H54 (cell line): Measurements from ENCODE around the gene MAPK8IP2.
A peak's percentile ranks its signal among the peaks of the same experiment; 100 is the strongest.

Experiments
- DNase-seq: peaks from one replicate; pipeline ENCODE4 v3.0.0; 2011; ENCODE audit warnings: low spot score, mixed read lengths; ENCODE audit not compliant: insufficient read length
- FAIRE-seq: peaks from 3 replicates; lab custom pipeline; 2011; peaks lifted over from hg19 to GRCh38; lab: Jason Lieb, UNC
- POLR2A ChIP-seq: IDR thresholded peaks from 2 replicates; pipeline ENCODE4 v1.6.1; 2011; ENCODE audit warnings: low read depth, mild to moderate bottlenecking, low read length

Gene MAPK8IP2

DNA sequence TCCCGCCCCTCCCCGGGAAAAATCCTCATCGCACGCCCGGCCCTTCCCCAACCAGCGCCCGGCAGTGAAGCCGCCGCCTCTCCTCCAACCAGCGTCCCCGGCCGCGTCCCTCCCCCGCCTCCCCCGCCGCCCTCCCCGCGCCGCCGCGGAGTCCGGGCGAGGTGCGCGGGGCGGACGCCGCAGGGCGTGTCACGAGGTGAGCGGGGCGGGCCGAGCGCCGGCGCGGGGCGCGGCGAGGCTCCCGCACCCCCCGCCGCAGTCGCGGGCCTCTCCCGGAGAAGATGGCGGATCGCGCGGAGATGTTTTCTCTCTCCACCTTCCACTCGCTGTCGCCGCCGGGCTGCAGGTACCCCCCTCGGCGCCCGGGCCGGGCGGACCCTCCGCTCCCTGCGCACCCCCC, at the start of gene MAPK8IP2:
TSS of gene MAPK8IP2 (plus strand) at position 256 of the 400 bp plus-strand sequence. CDS start at position 282, 26 bp downstream.
- TF ChIP-seq POLR2A: no peak
- FAIRE-seq (no peak), DNase-seq (no peak)

DNA sequence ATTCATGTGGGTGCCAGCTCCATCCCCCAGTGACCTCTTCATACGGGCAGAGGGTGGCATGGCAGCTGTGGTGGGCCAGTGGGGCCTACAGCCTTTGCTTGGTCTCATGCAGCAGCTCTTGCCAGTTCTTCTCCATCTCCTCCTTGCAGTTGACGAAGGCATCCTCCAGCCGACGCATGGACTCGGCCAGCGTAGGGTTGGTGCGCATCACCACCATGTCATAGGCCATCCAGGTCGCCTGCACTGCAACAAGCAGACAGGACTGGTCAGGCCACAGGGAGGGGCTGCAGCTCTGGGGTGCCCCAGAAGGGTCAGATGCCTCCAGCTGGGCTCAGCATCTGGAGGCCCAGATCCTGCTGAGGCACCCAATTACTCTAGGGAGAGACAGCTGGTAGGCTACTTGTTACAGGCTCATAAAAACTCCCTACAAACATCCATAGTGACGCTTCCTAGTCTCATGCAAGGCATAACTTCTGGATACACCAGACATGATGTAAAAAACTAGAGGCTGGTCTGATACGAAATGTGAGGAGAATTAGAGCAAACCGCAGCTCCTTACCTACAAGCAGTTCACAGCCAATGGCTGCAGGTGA, 49.3 kb upstream of the MAPK8IP2 start:
- DNase-seq: no peak
- no peak for FAIRE-seq
- no peak for TF ChIP-seq POLR2A

GRCh38 chr22:50553310-50553709, 47.3 kb upstream of the MAPK8IP2 start:
- TF ChIP-seq POLR2A: no peak
- no peak for FAIRE-seq

GRCh38 chr22:50556703-50557102, 43.9 kb upstream of the MAPK8IP2 start:
- FAIRE-seq: no peak
- TF ChIP-seq POLR2A: no peak
- no peak for DNase-seq

More at GRCh38 chr22:50553310-50553709, 47.3 kb upstream of the MAPK8IP2 start:
- DNase-seq: no peak

DNA sequence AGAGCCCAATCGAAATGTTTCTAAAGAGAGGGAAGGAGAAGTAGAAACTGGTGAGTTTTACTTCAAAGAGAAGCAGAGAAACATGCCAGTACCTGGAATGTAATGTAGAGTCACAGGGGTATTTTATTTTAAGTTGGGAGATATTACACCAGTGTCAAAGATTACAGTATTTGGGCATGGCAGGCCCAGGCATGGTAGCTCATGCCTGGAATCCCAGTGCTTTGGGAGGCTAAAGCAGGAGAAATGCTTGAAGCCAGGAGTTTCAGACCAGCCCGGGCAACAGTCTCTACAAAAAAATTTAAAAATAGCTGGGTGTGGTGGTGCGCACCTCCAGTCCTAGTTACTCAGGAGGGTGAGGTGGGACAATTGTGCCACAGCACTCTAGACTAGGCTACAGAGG, 40.6 kb upstream of the MAPK8IP2 start:
- TF ChIP-seq POLR2A: no peak
- DNase-seq: no peak
- no peak for FAIRE-seq

DNA sequence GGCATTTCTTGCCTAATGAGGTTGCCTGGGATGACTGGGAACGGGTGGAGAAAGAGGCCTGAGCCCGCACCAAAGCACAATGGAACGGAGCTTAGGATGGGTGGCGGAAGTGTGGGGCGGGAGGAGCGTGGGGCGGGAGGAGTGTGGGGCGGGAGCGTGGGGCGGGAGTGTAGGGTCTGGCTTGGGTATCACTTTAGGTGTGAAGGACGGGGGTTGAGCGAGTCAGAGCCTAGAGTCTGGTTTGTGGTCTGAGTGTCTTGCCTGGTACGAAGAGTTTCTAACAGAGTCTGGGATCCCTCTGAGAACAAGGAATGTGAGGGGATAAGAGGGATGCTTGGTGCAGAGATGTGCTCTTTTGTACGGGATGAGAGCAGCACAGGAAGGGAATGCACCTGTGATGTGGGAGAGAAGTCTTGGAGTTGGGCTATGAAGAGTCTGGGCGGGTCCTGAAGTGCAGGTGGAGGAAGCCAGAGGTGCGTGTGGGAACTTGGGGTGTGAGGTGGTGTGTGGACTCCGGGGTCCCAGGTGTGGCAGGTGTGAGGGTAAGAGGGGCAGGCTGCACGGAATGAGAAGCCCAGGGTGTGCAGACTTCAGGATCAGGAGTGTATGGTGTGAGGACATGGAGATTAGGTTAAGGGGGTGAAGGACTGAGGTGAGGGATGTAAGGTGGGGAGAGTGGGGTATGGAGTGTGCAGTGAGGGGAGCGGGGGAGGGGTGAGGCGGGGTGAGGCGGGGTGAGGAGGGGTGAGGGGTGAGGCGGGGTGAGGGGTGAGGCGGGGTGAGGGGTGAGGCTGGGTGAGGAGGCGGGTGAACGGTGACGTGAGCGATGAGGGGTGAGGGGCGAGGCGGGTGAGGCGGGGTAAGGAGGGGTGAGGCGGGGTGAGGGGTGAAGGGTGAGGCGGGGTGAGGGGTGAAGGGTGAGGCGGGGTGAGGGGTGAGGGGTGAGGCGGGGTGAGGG, 38.9 kb upstream of the MAPK8IP2 start:
- FAIRE-seq (no peak), DNase-seq (no peak)
- no peak for TF ChIP-seq POLR2A

DNA sequence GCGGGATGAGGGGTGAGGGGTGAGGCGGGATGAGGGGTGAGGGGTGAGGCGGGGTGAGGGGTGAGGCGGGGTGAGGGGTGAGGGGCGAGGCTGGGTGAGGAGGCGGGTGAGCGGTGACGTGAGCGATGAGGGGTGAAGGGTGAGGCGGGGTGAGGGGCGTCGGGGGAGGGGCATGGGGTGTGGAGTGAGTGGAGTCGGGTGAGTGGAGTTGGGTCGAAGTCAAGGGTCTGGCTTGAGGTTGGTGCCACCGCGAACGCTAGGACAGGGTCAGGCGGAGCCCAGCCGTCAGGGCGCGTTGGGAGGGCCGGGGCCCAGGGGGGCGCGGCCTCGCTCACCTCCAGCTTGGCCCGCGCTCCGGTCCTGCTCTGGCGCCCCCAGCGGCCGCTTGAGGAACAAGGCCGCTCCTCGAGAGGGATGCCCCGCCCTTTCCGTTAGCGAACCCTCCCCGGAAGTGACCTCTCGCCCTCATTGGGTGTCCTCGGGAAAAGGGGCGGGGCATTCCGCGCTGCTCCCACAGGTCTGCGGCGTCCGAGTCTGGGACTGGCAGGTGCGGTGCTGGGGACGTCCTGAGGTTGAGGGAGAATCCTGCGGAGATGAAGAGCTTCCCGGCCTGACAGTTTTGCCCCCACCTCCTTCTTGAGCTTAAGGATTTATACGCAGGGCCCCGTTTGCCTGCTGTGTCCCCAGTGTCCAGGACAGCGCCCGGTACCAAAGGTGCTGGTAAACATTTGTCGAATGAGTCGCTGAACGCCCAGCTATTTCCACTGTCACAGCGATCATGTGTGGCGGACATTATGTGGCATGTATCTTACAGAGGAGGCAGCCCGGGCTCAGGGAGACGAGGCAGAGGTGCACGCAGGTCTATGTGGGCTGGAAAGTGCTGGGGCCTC, 37.8 kb upstream of the MAPK8IP2 start, which contains the start of gene SYCE3:
TSS of gene SYCE3 (minus strand) at position 397 of the 890 bp plus-strand sequence. CDS start 6,514 bp downstream, outside the sequence.
- DNase-seq: peak; percentile 70
- FAIRE-seq: peak; percentile 15
- peak; percentile 19; the same call in 1 of the 2 replicates for TF ChIP-seq POLR2A

GRCh38 chr22:50563413-50564160, 37.0 kb upstream of the MAPK8IP2 start:
- no peak for TF ChIP-seq POLR2A
- DNase-seq: no peak
- no peak for FAIRE-seq

- no peak for DNase-seq
- no peak for TF ChIP-seq POLR2A
- FAIRE-seq: no peak
These were observed 36.3 kb upstream of the MAPK8IP2 start for GRCh38 chr22:50564289-50564688.

- FAIRE-seq (no peak), DNase-seq (no peak)
- no peak for TF ChIP-seq POLR2A
These were observed 32.8 kb upstream of the MAPK8IP2 start for GRCh38 chr22:50567721-50568252.

DNA sequence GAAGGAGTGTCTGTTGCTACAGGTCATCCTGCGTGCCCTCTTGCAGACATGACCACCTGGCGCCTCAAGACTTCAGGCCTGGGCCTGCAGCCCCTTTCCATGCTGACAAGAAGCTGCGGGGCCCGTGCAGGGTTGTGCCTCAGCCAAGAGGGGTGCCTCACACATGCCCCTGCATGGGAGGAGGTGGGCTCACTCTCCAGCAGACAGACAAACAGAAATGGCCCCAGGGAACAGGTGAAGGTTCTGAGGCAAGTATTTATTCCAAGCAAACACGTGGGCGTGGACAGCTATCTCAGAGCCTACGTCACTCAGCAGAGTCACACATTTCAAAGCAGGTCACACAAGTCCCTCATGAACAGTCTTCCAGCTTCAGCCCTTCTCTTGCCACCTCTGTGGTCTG, 32.0 kb upstream of the MAPK8IP2 start:
- no peak for FAIRE-seq
- no peak for DNase-seq
- TF ChIP-seq POLR2A: no peak

DNA sequence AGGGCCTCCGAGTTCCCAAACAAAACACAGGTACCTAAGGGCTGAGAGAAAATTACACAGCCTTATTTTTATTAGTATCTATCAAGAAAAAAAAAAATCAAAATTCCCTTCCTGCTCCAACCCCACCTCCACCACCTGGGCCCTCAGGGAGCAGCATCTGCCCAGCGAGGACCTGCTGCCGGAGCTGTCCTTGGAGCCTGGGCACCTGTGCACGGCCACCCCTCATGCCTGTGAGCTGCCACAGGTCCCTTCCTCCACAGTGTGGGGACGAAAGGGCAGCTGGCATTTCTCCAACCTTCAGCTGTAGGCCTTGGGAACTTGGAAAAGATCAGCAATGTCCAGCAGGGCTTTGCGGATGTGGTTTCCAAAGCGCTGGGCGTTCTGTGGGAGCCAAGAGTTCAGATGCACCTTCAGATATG, 31.5 kb upstream of the MAPK8IP2 start:
- DNase-seq (no peak), FAIRE-seq (no peak)
- TF ChIP-seq POLR2A: no peak
